Activated gamma-delta T cell treated with Interleukin-2 at 50 U/mL for 16 hours (primary cell): Measurements from ENCODE around the gene FGA.
"Not testable (repeated sequence)": the region's sequence is repeated elsewhere in the genome, so short reads cannot be mapped to it uniquely, and the experiment has no call there.

ENCODE experiments used
- DNase-seq: peaks from one replicate; pipeline ENCODE4 v3.0.0-alpha.2; 2020

FGA gene

DNA sequence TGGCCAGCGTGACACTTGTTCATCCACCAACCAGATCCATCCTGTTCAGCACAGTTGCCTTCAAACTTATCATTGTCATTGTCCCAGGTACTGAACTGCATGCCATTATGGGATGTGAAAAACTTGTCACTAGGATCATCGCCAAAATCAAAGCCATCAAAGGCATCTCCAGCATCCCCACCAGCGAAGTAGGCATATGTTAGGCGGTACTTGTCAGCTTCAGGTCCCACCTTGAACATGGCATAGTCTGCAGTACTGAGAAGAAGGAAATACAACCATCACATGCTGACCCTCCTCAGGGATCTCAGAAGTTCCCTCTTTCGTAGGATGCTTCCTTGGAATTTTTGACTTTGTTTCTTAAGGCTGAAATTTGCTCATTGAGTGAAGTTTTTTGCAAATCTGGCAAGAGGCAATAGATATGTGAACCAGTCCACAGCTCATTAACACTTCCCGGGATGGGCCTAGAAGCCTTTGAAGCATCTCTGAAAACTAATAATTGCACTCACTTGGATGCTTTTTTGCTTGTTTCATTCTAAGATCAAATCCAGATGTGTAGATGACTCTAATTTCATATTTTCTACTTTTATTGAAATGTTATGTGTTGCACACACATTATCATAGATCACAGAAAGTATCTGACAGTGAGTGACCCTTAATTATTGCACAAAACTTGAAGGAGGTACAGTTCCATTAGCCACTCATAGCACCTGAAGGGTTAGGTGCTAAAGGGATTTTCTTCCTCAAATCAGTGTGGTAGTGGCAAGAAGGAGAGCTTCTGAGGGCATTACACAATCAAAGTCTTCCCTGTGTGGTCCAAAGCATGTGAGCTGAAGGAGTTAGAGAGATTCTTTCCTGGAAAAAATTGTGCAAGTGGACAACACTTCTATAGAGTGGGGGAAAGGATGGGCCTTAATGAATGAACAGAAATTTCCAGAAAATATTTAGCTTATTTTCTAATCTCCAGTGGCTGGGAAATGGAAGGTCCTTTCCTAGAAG lies 16.5 kb upstream of the FGA start:
- DNase-seq: no peak

DNA sequence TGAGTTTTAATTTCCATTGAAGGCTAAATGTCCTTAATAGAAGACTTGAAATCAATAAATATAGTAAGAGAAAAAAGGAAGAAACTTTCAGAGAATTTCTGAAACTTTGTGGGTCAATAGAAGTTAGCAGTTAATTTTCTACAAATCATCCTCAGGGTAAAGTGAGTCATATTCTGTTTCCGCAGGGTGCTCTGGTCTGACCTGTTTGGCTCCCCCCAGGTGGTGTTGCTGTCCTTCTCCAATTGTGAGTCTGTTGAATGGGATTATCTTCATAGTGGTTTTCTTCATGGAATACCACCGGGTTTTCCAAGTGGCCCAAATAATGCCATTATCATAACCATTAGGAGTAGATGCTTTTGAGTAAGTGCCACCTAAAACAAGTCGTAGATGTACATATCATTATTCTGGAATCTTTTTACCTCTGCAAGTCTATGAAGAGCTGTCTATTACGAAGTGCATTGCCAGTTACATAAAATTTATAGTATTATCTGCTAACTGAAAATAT lies 14.2 kb upstream of the FGA start:
- DNase-seq: no peak

GRCh38 chr4:154603033-154603943 lies 12.7 kb upstream of the FGA start:
- DNase-seq: no peak

DNA sequence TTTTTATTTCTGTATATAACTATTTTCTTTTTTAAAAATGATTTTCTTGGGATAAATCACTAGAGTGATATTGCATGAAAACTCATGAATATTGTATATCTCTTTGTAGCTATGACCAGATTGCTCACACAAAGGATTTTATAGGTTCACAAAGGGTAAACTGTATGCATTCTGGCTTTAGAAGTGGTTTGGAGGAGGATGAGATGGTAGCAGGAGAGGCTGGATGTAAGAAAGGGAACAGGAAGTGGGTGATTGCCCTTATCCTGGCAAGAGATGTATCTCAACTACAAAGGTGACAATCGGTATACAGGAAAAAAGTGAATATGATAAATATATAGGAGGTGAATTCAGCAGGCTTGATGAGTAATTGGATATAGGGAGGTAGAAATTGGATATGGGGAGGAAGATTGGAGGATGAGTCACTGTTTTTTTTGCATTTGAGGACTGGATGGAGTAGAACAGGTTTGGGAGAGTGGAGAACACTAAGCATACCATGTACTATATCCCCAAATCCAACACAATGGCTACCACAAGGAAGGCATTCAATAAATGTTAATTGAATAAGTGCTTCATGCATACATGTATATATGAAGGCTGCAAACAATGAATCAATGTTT lies 12.0 kb upstream of the FGA start:
- no peak for DNase-seq

- no peak for DNase-seq
These were observed 7.5 kb upstream of the FGA start for GRCh38 chr4:154597798-154598774.

- not testable (repeated sequence) for DNase-seq
These were observed 6.7 kb upstream of the FGA start for GRCh38 chr4:154597281-154597680.

DNA sequence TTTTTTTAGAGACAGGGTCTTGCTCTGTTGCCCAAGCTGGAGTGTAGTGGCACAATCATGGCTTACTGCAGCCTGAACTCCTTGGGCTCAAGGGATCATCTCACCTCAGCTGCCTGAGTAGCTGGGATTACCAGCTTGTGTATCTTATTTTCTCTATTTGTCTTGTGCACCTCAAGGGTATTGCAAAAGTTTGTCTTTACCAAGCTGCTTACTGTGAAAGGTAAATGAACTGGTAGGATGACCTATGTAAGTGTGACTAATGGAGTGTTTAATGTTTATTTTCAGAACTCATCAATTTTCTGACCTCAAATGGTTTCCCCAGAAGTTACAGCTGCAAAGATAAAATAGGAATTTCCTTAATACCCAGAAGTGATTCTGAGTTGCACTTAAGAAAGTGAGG lies 5.3 kb upstream of the FGA start:
- no peak for DNase-seq

DNA sequence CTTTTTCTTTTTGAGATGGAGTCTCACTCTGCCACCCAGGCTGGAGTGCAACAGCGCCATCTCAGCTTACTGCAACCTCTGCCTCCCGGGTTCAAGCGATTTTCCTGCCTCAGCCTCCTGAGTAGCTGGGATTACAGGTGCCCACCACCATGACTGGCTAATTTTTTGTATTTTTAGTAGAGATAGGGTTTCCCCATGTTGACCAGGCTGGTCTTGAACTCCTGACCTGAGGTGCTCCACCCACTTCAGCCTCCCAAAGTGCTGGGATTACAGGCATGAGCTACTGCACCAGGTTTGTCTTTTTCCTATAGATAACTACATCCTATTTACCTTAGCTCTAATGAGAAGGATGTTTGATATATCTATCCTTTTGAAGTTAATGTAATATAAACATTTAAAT lies 3.8 kb upstream of the FGA start:
- not testable (repeated sequence) for DNase-seq

DNA sequence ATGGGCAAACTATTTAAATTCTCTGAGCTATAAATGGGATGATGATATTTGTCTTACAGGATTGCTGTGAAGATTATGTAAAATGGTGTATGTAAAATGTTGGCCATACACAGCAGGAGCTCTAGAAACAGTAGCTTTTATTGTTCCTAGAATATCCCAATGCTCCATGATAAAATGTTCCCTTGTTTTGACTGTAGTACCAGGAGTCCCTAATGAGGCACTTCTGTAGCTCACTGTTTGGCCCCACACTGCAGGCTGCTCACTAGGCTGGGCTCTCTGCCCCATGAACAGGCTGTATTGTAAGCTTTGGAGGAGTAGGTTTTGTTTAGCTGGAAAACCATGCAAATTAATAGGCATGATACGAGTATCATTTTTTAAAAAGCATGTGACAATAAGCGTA lies 3.3 kb upstream of the FGA start:
- no peak for DNase-seq

DNA sequence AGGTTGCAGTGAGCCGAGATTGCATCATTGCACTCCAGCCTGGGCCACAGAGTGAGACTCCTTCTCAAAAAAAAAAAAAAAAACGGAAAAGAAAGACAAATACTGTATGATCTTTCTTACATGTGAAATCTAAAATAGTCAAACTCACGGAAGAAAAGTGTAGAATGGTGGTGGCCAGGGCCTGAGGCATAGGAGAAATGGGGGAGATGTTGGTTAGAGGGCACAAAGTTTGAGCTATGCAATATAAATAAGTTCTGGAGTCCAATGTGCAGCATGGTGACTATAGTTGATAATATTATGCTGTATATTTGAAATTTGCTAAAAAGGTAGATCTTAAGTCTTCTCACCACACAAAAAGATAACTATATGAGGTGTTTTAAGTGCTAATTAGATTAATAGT lies 1.3 kb upstream of the FGA start:
- DNase-seq: no peak

DNA sequence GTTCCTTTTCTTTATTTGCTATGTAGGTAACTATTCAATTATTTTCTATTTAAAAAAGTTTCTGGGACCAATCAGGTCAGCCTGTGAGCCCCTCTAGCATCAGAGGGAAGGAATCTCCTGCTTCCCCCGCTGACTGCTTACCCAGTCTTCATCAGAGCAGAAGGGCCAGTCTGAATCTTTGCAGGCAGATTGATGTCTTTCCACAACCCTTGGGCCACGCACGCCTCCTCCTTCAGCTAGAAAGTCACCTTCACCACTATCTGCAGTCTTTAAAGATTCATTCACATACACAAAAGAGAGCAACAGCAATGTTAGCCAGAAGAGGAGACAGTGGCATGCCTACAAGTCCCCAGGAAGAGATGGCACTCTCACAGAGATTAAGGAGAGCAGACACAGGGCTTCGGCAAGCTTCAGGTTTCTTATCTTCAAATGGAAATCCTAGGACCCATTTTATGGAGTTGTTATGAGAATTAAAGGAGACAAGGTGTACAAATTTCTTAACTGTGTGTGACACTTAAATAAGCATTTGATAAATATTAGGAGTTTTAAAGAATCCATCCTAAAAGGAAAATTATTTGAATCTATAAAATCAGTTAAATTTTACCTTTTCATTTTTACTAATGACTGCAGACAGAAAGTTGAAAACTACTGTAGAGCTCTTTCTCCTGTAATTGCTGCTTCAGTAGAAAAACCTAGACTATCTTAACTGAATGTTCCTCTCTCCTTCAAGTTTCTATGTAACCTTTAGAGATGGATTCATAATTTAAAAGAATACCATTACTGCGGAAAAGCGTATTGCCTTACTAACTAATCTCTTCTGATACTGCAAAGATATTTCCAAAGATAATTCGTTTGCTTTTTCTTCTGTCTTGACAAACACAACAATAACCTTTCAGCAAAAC lies 995 bp downstream of the FGA start:
- DNase-seq: no peak

GRCh38 chr4:154588198-154588597 lies 2.3 kb downstream of the FGA start:
- no peak for DNase-seq

DNA sequence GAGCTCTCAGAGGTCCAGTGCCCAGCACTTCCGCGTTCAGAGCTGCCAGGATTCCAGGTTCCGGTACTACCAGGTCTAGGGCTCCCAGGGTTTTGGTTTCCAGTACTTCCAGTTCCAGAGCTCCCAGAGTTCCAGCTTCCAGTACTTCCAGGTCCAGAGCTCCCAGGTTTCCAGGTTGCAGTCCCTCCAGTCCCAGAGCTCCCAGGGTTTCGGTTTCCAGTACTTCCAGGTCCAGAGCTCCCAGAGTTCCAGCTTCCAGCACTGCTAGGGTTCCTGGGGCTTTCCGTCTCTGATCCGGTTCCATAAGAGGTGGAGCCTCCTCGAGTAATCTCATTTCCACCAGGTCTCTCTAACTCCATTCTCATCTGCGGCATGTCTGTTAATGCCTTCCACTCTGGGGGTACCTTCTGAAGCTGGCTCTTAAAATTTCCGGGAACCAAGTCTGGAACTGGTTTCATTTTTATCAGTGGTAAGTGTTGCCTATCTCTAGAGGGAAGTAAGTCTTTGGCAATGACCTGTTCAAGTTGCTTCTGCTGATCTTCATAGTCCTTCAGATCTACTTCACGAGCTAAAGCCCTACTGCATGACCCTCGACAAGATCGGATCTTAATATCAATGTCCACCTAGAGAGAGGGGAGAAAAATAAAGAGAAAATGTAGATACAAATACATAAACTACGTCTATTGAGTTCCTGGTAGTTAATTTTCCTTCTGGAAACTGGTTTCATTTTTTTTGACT lies 4.1 kb downstream of the FGA start:
- no peak for DNase-seq

DNA sequence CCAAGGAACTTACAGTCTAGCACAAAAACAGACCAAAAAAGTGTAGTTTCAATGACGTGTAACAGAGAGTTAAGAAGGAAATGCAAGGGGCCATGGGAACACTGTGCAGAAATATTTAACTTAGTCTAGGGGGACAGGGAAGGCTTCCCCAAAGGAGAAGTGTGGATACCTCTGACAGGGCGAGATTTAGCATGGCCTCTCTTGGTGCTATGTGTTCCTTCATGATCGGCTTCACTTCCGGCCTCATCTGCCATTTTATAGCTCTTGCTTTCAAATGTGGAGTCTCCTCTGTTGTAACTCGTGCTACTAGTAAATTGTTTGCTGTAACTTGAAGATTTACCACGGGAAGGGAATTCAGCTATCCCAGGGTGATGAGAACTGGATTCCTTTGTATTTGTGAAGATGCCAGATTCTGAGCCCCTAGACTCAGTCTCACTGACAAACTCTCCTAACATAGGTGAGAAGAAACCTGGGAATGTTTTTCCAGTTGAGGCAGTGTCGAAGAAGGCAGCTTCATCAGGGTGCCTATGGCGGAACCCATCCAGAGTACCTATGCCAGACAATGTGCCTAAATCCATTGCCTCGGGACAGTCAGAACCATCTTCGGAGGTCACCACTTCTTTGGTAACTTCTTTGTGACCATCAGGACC lies 5.0 kb downstream of the FGA start:
- DNase-seq: no peak

GRCh38 chr4:154584259-154584658 lies 6.3 kb downstream of the FGA start:
- DNase-seq: no peak

- no peak for DNase-seq
These were observed 6.9 kb downstream of the FGA start for GRCh38 chr4:154583677-154584076.

GRCh38 chr4:154583230-154583629 lies 7.3 kb downstream of the FGA start:
- DNase-seq: no peak

DNA sequence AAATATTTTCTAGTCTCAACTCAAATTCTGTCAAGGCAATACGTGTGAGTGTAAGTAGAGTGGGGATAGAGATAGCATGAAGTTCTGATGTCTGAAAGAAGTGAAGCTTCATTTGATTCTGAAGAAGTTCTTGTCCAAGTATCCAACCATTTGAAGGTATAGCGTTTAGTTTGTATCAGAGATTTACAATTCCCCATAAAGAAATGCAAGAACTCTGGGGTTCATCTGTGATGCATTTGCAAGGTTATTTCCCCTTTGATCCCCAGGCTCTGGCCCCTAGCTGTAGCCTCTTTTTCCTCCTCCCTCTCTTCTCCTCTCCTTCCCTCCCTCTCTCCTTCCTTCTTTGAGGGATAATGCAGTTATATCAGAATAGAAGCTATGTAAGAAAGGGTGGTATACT lies 7.8 kb downstream of the FGA start:
- no peak for DNase-seq

DNA sequence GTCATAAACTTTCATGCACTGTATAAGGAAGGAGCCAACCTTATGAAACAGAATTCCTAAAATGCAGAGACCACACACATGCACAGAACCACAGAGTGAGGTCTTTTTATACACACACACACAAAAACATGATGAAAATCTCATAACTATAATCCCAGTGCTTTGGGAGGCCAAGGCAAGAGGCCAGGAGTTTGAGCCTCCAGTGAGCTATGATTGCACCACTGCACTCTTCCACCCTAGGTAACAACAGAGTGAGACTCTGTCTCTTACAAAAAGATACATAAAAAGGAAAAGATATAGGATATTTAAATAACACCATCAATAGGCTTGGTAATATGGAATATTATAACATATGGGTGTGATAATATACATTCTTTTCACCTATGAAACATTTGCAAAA lies 10.6 kb downstream of the FGA start:
- no peak for DNase-seq
